Epithelial cell of prostate (primary cell): ENCODE measurements around the gene CTIF.
A peak's percentile ranks its signal among the peaks of the same experiment; 100 is the strongest.

ENCODE experiments used
- DNase-seq: peaks from one replicate; pipeline ENCODE4 v3.0.0-alpha.2; 2011; ENCODE audit warnings: low read depth, low spot score
- H3K27ac ChIP-seq: fragments of 450-650 bp; 2 replicates; pipeline ENCODE4 v1.5.1; 2017; ENCODE audit warnings: mild to moderate bottlenecking

CTIF gene

GRCh38 chr18:48672671-48673340 lies 134.0 kb downstream of the CTIF start:
- H3K27ac ChIP-seq: no peak overlapping the region
- DNase-seq: no peak

DNA sequence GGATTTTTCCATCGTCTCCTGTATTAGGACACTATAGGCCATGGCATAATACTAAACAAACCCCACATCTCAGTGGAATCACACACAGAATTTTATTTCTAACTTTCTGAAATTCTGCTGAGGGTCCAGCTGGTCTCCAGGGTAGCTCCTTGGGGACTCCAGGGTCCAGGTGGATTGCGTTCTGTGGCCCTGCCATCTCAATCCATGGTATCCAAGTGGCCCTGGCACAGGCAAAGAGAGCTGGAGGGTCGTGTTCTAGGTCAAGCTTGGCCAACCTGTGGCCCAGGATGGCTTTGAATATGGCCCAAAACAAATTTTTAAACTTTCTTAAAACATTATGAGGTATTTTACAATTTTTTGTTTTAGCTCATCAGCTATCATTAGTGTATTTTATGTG lies 134.6 kb downstream of the CTIF start:
- no peak for DNase-seq
- H3K27ac ChIP-seq: no peak overlapping the region

GRCh38 chr18:48673853-48674721 lies 135.3 kb downstream of the CTIF start:
- no peak for DNase-seq
- H3K27ac ChIP-seq: no peak overlapping the region

DNA sequence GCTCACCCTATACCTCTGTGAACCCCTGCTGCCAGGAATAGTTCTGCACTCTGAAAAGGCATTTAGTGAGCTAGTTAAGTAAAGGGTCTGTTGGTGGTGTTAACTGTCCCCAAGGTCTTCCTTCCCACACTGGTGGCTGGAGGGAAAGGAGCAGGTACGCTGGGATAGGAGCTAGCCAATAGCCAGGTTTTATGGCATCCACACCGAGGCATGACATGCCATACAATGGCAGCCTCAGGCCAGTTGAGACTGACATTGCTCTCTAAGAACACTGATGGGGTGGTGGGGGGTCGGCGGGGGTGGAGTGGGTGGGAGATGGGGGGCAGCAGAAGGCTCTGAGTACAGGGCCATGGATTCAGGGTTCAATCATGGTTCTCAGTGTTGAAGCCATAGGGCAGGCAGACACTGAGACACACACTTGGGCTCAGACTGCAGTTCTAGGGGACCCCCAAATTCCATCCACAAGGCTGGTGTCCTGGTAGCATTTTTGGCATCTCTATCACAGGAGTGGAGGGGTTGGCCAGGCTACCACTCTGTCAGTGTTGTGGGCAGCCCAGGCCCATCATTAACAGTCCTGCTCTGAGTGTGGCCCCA lies 136.0 kb downstream of the CTIF start:
- no peak for DNase-seq
- no peak overlapping the region for H3K27ac ChIP-seq

GRCh38 chr18:48675352-48675761 lies 136.5 kb downstream of the CTIF start:
- no peak overlapping the region for H3K27ac ChIP-seq
- DNase-seq: peak; percentile 31

DNA sequence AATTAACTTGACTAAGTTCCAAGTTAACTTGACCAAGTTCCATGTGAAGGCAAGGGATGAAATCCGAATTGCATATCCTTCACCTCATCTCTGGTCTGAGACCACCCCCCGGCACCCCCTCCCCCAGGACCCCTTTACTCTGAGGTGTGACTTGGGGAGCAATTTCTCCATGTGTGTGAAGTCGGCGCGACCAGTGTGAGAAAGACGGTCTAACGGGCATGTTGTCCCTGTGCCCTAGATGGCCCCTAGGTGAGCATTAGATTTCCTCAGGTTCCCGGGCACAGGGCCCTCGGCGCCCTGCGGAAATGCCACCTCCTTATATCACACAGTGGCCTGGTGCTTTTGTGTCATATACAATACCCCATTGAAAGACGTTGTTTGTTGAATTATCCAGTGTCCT lies 137.1 kb downstream of the CTIF start:
- DNase-seq: no peak
- no peak overlapping the region for H3K27ac ChIP-seq

DNA sequence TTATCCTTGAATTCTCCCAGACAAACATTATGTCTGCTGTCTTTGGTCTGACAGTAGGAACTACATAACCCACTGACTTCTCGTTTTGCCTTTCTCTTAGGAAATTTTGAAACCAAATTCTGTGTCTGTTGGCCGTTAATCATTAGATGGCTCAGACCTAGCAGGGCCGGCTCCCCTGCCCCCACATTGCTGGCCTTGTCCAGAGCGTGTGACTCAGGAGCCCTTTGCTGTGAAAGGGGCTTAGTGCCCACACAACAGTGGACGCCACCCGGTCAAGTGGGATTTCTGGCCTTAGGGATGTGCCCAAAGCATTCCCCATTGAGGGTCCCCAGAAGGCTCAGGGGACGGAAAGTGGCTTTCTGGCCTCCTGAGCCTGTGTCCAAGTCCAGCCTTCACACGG lies 137.5 kb downstream of the CTIF start:
- DNase-seq: no peak
- H3K27ac ChIP-seq: no peak overlapping the region

DNA sequence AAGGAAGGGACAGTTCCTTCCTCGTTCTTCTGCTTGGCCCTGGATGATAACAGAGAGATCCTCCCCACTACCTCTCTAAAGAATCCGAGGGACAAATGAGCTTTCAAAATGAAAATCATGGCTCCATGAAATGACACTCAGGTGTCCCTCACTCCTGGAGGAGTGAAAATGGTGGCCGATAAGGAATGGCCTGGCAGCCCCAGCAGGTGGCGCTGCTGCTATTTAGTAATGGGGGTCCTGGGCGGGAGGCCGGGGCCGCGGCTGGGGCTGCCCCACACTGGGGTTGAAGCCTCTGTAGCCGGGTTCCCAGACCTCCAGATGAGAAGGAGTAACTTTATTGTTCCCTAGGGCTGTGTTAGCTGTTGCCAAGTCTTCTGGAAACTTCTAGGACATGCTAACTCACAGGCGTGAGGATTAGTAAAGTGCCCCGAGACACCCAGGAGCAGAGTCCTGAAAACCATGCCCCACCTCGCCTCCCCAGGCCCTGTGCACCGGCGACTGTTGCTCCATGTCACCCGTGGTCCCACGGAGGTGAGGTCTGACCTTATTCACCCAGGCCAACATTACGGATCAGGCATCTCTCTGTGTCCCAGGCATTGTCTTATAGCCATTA lies 138.0 kb downstream of the CTIF start:
- DNase-seq: no peak
- no peak overlapping the region for H3K27ac ChIP-seq

- no peak for DNase-seq
- H3K27ac ChIP-seq: no peak overlapping the region
Observed at GRCh38 chr18:48678237-48679115, 139.6 kb downstream of the CTIF start.

DNA sequence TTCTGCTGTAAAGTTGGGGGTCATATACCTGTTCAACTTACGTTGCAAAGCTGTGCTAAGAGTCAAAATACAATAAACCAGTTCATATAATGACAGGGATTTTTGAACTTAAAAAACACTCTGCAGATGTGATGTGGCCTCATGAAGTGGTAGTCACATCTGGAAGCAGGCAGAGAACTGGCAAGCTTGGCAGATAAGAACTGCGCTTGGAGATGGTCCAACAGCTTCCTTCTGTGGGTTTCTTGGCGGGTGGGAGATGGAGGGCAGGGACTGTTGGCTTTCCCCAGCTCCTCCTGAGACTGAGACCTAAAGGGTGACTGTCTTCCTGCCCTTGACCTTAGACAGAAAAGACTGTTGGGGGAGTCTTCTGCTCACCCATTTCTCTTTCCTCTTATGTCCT lies 140.4 kb downstream of the CTIF start:
- DNase-seq: no peak
- no peak overlapping the region for H3K27ac ChIP-seq

GRCh38 chr18:48680339-48681250 lies 141.8 kb downstream of the CTIF start:
- H3K27ac ChIP-seq: no peak overlapping the region
- DNase-seq: no peak

- H3K27ac ChIP-seq: no peak overlapping the region
- DNase-seq: no peak
Observed at GRCh38 chr18:48682768-48683167, 143.9 kb downstream of the CTIF start.

- no peak for DNase-seq
Observed at GRCh38 chr18:48683197-48683596, 144.4 kb downstream of the CTIF start.

GRCh38 chr18:48683661-48684060 lies 144.8 kb downstream of the CTIF start:
- DNase-seq: no peak
- no peak overlapping the region for H3K27ac ChIP-seq

More at GRCh38 chr18:48683197-48683596, 144.4 kb downstream of the CTIF start:
- no peak overlapping the region for H3K27ac ChIP-seq

DNA sequence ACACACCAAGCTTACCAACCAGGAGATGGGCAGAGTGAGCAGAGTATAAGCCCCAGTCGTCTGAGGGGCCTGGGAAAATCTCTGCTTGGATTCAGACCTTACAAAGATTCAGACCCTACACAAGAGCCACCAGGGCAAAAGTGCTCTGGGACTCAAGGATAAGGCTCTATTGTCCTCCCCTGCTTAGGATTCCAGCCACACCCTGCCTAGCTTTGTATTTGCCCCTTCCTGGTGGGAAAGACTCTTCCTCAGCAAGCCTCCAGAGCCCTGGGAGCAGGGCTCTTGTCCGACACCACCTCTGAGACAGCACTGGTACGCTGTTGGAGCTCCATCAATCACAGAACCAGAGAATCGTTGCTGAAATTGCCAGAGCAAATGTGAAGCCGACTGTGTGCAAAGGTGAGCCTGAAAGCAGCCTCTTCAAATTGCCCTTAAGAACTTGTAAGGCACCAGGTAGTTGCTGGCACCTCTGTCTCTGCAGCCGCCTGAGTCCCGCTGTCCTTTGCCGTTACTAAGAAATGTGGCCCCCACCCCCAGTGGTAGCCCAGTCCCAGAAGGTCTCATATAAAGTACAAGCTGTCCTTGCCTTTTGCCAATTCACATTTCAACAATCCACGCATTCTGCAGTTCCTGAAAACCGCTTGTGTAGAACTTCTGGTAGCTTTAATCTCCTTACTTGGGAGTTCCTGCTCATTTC lies 148.7 kb downstream of the CTIF start:
- no peak for DNase-seq
- H3K27ac ChIP-seq: no peak overlapping the region

DNA sequence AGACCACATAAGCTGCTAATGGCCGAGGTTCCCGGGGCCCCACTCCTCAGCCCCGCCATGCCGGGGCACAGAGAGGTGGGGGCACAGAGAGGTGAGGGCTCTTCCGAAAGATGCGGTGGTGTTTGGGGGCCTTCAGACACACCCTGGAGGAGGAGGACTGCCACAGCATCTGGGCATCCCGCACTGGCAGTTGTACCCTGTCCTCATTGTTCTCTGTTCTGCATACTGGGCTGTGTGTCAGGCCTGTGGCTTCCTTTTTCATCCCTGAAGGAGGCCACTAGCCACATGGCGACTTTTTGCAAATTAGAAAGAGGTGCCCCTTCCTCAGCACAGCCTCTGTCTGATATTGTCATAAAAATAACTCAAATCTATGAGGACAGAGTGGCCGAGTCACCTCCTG lies 150.1 kb downstream of the CTIF start:
- DNase-seq: no peak

DNA sequence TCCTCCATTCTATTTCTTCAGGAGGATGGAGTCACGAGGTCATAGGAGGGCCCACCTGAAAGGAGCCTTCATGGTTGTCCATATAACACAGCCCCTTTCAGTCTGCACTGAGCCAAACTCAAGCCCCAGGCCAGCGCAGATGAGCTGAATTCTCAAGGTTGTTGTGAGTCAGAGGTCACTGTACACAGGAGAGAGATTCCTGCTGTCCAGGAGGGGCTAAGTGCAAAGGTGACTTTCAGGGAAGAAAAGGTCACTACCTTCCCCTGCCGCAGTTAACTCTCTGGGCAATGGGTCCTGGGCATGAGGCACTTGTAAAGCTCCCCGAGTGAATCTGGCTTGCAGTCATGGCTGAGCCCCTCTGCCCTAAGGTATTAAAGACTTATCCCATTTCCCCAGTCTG lies 150.7 kb downstream of the CTIF start:
- H3K27ac ChIP-seq: no peak overlapping the region
- DNase-seq: no peak

More for the DNA sequence above, 150.1 kb downstream of the CTIF start:
- H3K27ac ChIP-seq: no peak overlapping the region

DNA sequence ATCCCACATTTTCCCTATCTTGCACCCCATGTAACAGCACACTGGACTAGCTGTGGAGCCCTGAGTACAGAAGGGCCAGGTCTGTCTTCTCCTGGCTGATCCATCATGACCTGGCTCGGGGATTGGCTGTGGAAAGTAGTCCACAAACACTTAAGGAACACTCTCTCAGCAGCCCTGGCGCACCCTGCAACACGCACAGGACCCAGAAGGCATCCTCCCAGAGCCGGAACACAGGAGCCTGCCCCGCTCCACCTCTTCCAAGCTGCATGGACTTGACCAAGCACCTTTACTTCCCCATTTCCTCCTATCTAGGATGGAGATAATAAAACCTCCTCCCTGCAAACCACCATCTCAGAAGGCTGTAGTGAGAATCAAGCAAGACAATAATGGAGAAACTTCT lies 151.7 kb downstream of the CTIF start:
- DNase-seq: no peak

More for the DNA sequence above, 151.7 kb downstream of the CTIF start:
- H3K27ac ChIP-seq: no peak overlapping the region
